Smooth muscle cell (in vitro differentiated cells): Measurements from ENCODE around the gene PPP2R3A. TPM values are rescaled to one million over a fixed set of nuclear protein-coding genes. Genes with fewer than 3 reads are reported as not detected.
"Not testable (repeated sequence)": the region's sequence is repeated elsewhere in the genome, so short reads cannot be mapped to it uniquely, and the experiment has no call there.

Experiments
- DNase-seq: peaks from one replicate; lab custom pipeline; 2025; ENCODE audit not compliant: unreplicated experiment; lab: John Stamatoyannopoulos, UW
- H2AFZ ChIP-seq: fragments of 200-600 bp; sonication (generic); 2 replicates; pipeline ENCODE4 v1.6.0; 2016; ENCODE audit warnings: antibody characterized with exemption, low read depth, mild to moderate bottlenecking
- H3F3A ChIP-seq: fragments of 200-600 bp; sonication (generic); 2 replicates; pipeline ENCODE4 v1.6.0; 2017; ENCODE audit warnings: antibody characterized with exemption, low read depth
- H3K27ac ChIP-seq: fragments of 200-600 bp; sonication (generic); 2 replicates; pipeline ENCODE4 v1.5.1; 2016; ENCODE audit warnings: low read depth, mild to moderate bottlenecking
- H3K27me3 ChIP-seq: fragments of 200-600 bp; sonication (generic); 2 replicates; pipeline ENCODE4 v1.6.1; 2016; ENCODE audit warnings: low read depth, mild to moderate bottlenecking
- H3K36me3 ChIP-seq: fragments of 200-600 bp; sonication (generic); 2 replicates; pipeline ENCODE4 v1.5.1; 2016; ENCODE audit warnings: low read depth
- H3K4me1 ChIP-seq: fragments of 200-600 bp; sonication (generic); 2 replicates; pipeline ENCODE4 v1.5.1; 2016; ENCODE audit warnings: low read depth
- H3K4me2 ChIP-seq: fragments of 200-600 bp; sonication (generic); 2 replicates; pipeline ENCODE4 v1.6.0; 2016; ENCODE audit warnings: mild to moderate bottlenecking
- H3K4me3 ChIP-seq: fragments of 200-600 bp; sonication (generic); 2 replicates; pipeline ENCODE4 v1.5.1; 2016; ENCODE audit warnings: mild to moderate bottlenecking
- H3K79me2 ChIP-seq: fragments of 200-600 bp; sonication (generic); 2 replicates; pipeline ENCODE4 v1.6.0; 2016; ENCODE audit warnings: low read depth, mild to moderate bottlenecking
- H3K9ac ChIP-seq: fragments of 200-600 bp; sonication (generic); 2 replicates; pipeline ENCODE4 v1.6.0; 2016; ENCODE audit warnings: low read depth
- H3K9me3 ChIP-seq: fragments of 200-600 bp; sonication (generic); replicated peaks from 2 replicates; pipeline ENCODE4 v1.5.1; 2016; ENCODE audit warnings: low read depth
- H4K20me1 ChIP-seq: fragments of 200-600 bp; sonication (generic); 2 replicates; pipeline ENCODE4 v1.6.0; 2016; ENCODE audit warnings: low read depth
- CTCF ChIP-seq: fragments of 200-600 bp; sonication (generic); IDR thresholded peaks from 2 replicates; pipeline ENCODE4 v1.5.1; 2017; ENCODE audit warnings: borderline replicate concordance, mild to moderate bottlenecking, antibody characterized with exemption; ENCODE audit not compliant: insufficient read depth, poor library complexity, severe bottlenecking
- WGBS: methylation state at CpG from one replicate; pipeline ENCODE4 v1.1.7; 2016; ENCODE audit warnings: low lambda C conversion rate; 5-methylcytosine and 5-hydroxymethylcytosine counted together
- polyA plus RNA-seq: library from polyadenylated mRNA; unstranded; fragments of >200 nt; fragmentation: Nextera tagmentation; extraction: Ambion mirVana; gene quantifications from 2 replicates; pipeline ENCODE4 v1.2.1, GENCODE V29; 2016
- total RNA-seq: library from RNA; depleted of rRNA; stranded (reverse); fragments of >200 nt; gene quantifications from 2 replicates; pipeline ENCODE4 v1.2.3, GENCODE V29; 2014

The PPP2R3A gene
- total and polyA plus RNA-seq, 2 experiments from 2014 or later, result 8.0 to 24.7 TPM

GRCh38 chr3:135930255-135930654 lies 35.3 kb upstream of the PPP2R3A start:
- Histone ChIP-seq H3K4me2 (no peak overlapping the region), H2AFZ (no peak overlapping the region), H3K4me3 (no peak overlapping the region), H3K9me3 (no peaks in the 10 kb centered on the region), H4K20me1 (no peaks in the 10 kb centered on the region), H3K27me3 (no peaks in the 10 kb centered on the region), H3K36me3 (no peaks in the 10 kb centered on the region), H3K9ac (no peak overlapping the region), H3K79me2 (no peaks in the 10 kb centered on the region), H3F3A (no peaks in the 10 kb centered on the region), H3K4me1 (no peaks in the 10 kb centered on the region), H3K27ac (no peak overlapping the region)
- DNase-seq, result no peak
- TF ChIP-seq CTCF, result no peak
- 77% methylated on average over 1 of the region's 1 CpG for WGBS

- H3K4me1 ChIP-seq, H4K20me1 ChIP-seq, DNase-seq, H2AFZ ChIP-seq, H3K79me2 ChIP-seq, H3K36me3 ChIP-seq, H3K27me3 ChIP-seq, H3K4me3 ChIP-seq, H3K9ac ChIP-seq, H3K4me2 ChIP-seq, H3K27ac ChIP-seq, H3F3A ChIP-seq, H3K9me3 ChIP-seq: not testable (repeated sequence)
- WGBS, result 80% methylated on average over 5 of the region's 5 CpGs
Measured at GRCh38 chr3:135935171-135935570, 30.4 kb upstream of the PPP2R3A start.

- H3K4me3 ChIP-seq, H4K20me1 ChIP-seq, H3K36me3 ChIP-seq, H3K9ac ChIP-seq, H2AFZ ChIP-seq, H3K27me3 ChIP-seq, H3K4me2 ChIP-seq, DNase-seq, H3K4me1 ChIP-seq, H3K79me2 ChIP-seq, H3K27ac ChIP-seq, H3F3A ChIP-seq, H3K9me3 ChIP-seq: not testable (repeated sequence)
- 94% methylated on average over 1 of the region's 1 CpG for WGBS
Measured at GRCh38 chr3:135937766-135938165, 27.8 kb upstream of the PPP2R3A start.

GRCh38 chr3:135944831-135945230 lies 20.7 kb upstream of the PPP2R3A start:
- DNase-seq, result no peak

More at GRCh38 chr3:135944831-135945230, 20.7 kb upstream of the PPP2R3A start:
- TF ChIP-seq CTCF, result no peak
- Histone ChIP-seq H3K27me3 (no peaks in the 10 kb centered on the region), H3K36me3 (no peaks in the 10 kb centered on the region), H3K9me3 (no peaks in the 10 kb centered on the region), H2AFZ (no peak overlapping the region), H3K27ac (no peak overlapping the region), H3K4me1 (no peaks in the 10 kb centered on the region), H3K4me2 (no peak overlapping the region), H3K4me3 (no peak overlapping the region), H3K9ac (no peak overlapping the region), H3K79me2 (no peaks in the 10 kb centered on the region), H4K20me1 (no peaks in the 10 kb centered on the region), H3F3A (no peaks in the 10 kb centered on the region)
- 82% methylated on average over 2 of the region's 2 CpGs for WGBS
